Liver (tissue), 9 donors: Measurements from ENCODE around the gene KCNK18. TPM values are rescaled to one million over a fixed set of nuclear protein-coding genes. Genes with fewer than 3 reads are reported as not detected.

Source experiments
- DNase-seq: peaks from one replicate; pipeline ENCODE4 v3.0.0-alpha.2; 2017; ENCODE audit warnings: low spot score
- H3K27ac ChIP-seq, 2 donors: one replicate each; pipeline ENCODE4 v1.7.0; 2013; ENCODE audit warnings: inconsistent platforms in 2 of 2, low read length in 2 of 2, control low read depth in 1 of 2, low read depth in 1 of 2, mild to moderate bottlenecking in 1 of 2
- H3K27me3 ChIP-seq, 4 donors: one replicate each; pipeline versions ENCODE4 v1.6.1 to v1.7.0; 2013; ENCODE audit warnings: low read length in 3 of 4, inconsistent platforms in 1 of 4, mild to moderate bottlenecking in 1 of 4, moderate library complexity in 1 of 4; ENCODE audit not compliant: control insufficient read depth in 4 of 4, insufficient read depth in 4 of 4
- H3K36me3 ChIP-seq, 4 donors: one replicate each; pipeline versions ENCODE4 v1.6.1 to v1.7.0; 2013; ENCODE audit warnings: low read length in 3 of 4, mild to moderate bottlenecking in 3 of 4, low read depth in 1 of 4, moderate library complexity in 1 of 4; ENCODE audit not compliant: control insufficient read depth in 4 of 4, insufficient read depth in 3 of 4
- H3K4me1 ChIP-seq, 4 donors: one replicate each; pipeline versions ENCODE4 v1.6.1 to v1.7.0; 2013; ENCODE audit warnings: low read length in 3 of 4, mild to moderate bottlenecking in 3 of 4, moderate library complexity in 1 of 4; ENCODE audit not compliant: control insufficient read depth in 4 of 4, insufficient read depth in 4 of 4
- H3K4me3 ChIP-seq, 3 donors: one replicate each; pipeline versions ENCODE4 v1.6.1 to v1.7.0; 2013; ENCODE audit warnings: low read length in 3 of 3, control low read depth in 1 of 3, low read depth in 1 of 3, mild to moderate bottlenecking in 1 of 3
- H3K9ac ChIP-seq, 2 donors: one replicate each; pipeline ENCODE4 v1.7.0; 2013; ENCODE audit warnings: low read length in 2 of 2, mild to moderate bottlenecking in 2 of 2, moderate library complexity in 2 of 2, control low read depth in 1 of 2, low read depth in 1 of 2
- H3K9me3 ChIP-seq, 4 donors: one replicate each; pipeline versions ENCODE4 v1.6.1 to v1.7.0; 2013; ENCODE audit warnings: low read length in 3 of 4; ENCODE audit not compliant: control insufficient read depth in 4 of 4
- EGR1 ChIP-seq, 2 donors: IDR thresholded peaks; 2 replicates each; pipeline ENCODE4 v1.6.1; 2016 to 2018; ENCODE audit warnings: antibody characterized with exemption in 2 of 2, low read depth in 2 of 2
- FOXA2 ChIP-seq: IDR thresholded peaks from 2 replicates; pipeline ENCODE4 v1.6.1; 2016; ENCODE audit warnings: antibody characterized with exemption
- HNF4A ChIP-seq, 2 donors: conservative IDR thresholded peaks; 2 replicates each; pipeline ENCODE4 v1.6.1; 2016; ENCODE audit warnings: antibody characterized with exemption in 2 of 2, mild to moderate bottlenecking in 2 of 2
- HNF4G ChIP-seq: IDR thresholded peaks from 2 replicates; pipeline ENCODE4 v1.6.1; 2016; ENCODE audit warnings: antibody characterized with exemption
- JUND ChIP-seq, 2 donors: IDR thresholded peaks; 2 replicates each; pipeline ENCODE4 v1.6.1; 2016; ENCODE audit warnings: antibody characterized with exemption in 2 of 2
- NR2F2 ChIP-seq: IDR thresholded peaks from 2 replicates; pipeline ENCODE4 v1.6.1; 2016; ENCODE audit warnings: antibody characterized with exemption
- RAD21 ChIP-seq, 2 donors: IDR thresholded peaks; 2 replicates each; pipeline ENCODE4 v1.6.1; 2016; ENCODE audit warnings: antibody characterized with exemption in 2 of 2, mild to moderate bottlenecking in 2 of 2
- RXRA ChIP-seq, 2 donors: IDR thresholded peaks; 2 replicates each; pipeline ENCODE4 v1.6.1; 2017 to 2018; ENCODE audit warnings: antibody characterized with exemption in 2 of 2, mild to moderate bottlenecking in 1 of 2
- SP1 ChIP-seq: IDR thresholded peaks from 2 replicates; pipeline ENCODE4 v1.6.1; 2018; ENCODE audit warnings: antibody characterized with exemption, mild to moderate bottlenecking
- TAF1 ChIP-seq: conservative IDR thresholded peaks from 2 replicates; pipeline ENCODE4 v1.6.1; 2016; ENCODE audit warnings: antibody characterized with exemption, mild to moderate bottlenecking
- WGBS: extraction: QIAGEN DNeasy Blood & Tissue Kit; methylation state at CpG from one replicate; pipeline ENCODE4 v1.1.7; 2013; 5-methylcytosine and 5-hydroxymethylcytosine counted together
- polyA plus RNA-seq, 2 donors: library from polyadenylated mRNA; stranded (reverse) in 1 of 2; unstranded in 1 of 2; fragments of 200-250 nt in 1 of 2; fragments of >200 nt in 1 of 2; fragmentation: Nextera tagmentation in 1 of 2; extraction: Ambion mirVana in 1 of 2; gene quantifications; one replicate each; pipeline versions ENCODE4 v1.2.1 to v1.2.3, GENCODE V29; 2013 to 2015
- total RNA-seq, 2 donors: library from RNA; depleted of rRNA; stranded (reverse); fragments of >200 nt; gene quantifications; one replicate each; pipeline ENCODE4 v1.2.3, GENCODE V29; 2014
- TF ChIP-seq, protein P1 (sequence below): fragments of 150-350 bp; IDR thresholded peaks from 2 replicates; pipeline ENCODE4 v1.5.1; 2017; ENCODE audit warnings: improper control_type of control experiment, low read depth, low read length; ENCODE audit not compliant: missing input control
- TF ChIP-seq, protein P2 (sequence below): IDR thresholded peaks from 2 replicates; pipeline ENCODE4 v1.6.1; 2016; ENCODE audit warnings: antibody characterized with exemption
- TF ChIP-seq, protein P3 (sequence below): IDR thresholded peaks from 2 replicates; pipeline ENCODE4 v1.6.1; 2016; ENCODE audit warnings: antibody characterized with exemption, mild to moderate bottlenecking
- TF ChIP-seq, protein P4 (sequence below): IDR thresholded peaks from 2 replicates; pipeline ENCODE4 v1.6.1; 2016; ENCODE audit warnings: antibody characterized with exemption
- donor health status: healthy.
- donor health status: healthy.
- donor health status: healthy.
- donor health status: healthy.
- donor health status: healthy.

Gene KCNK18
- total and polyA plus RNA-seq, 4 donors, result not detected

DNA sequence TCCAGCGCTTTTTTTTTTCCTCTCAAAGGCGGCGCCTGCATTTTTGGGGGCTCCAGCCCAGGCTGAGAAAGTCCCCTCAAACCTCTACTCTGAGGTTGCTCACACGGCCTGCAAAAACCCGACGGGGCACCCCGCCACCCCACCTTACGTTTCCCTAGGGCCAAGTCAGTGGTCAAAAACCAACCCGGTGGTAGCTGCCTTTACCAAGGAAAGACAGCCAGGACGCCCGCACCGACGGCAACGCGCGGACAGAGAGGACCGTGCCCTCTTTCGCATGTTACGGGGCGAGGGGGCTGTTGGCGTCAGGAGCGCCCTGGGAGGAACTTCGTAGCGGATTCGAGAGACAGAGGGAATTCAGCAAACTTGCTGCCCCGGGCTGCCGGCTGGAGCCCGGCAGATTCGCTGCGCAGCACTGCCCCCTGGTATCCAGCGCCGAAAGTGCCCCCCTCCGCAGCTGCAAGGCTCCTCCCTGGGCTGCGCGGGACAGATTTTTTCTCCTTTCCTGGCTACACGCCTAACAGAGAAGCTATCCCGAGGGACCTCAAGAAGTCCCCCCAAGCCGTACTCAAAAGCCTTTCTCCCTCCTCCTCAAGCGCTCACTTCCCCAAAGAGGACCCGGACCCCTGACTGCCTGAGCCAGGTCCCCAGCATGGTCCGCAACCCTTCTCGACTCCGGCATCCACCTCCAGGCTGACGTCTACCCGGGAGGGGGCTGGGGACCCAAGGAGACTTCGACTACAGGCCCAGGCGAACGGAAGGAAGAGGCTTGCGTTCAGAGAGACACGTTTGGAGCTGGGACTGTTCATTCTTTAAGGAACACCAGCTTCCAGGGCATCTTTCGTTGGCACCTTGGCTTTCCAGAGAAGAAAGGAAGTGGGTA, 31.5 kb upstream of the KCNK18 start:
- no peaks in the 10 kb centered on the region for H3K36me3 ChIP-seq
- DNase-seq, result peak; percentile 44
- TF ChIP-seq, protein P1, sequence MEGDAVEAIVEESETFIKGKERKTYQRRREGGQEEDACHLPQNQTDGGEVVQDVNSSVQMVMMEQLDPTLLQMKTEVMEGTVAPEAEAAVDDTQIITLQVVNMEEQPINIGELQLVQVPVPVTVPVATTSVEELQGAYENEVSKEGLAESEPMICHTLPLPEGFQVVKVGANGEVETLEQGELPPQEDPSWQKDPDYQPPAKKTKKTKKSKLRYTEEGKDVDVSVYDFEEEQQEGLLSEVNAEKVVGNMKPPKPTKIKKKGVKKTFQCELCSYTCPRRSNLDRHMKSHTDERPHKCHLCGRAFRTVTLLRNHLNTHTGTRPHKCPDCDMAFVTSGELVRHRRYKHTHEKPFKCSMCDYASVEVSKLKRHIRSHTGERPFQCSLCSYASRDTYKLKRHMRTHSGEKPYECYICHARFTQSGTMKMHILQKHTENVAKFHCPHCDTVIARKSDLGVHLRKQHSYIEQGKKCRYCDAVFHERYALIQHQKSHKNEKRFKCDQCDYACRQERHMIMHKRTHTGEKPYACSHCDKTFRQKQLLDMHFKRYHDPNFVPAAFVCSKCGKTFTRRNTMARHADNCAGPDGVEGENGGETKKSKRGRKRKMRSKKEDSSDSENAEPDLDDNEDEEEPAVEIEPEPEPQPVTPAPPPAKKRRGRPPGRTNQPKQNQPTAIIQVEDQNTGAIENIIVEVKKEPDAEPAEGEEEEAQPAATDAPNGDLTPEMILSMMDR, result peak; percentile 55
- TF ChIP-seq FOXA2, result no peak
- peak; percentile 68 to 77 for TF ChIP-seq RAD21 (IDR thresholded peaks at IDR 0.05)
- WGBS, result 4% methylated on average over 51 of the region's 51 CpGs
- H3K9me3 ChIP-seq, result no peaks in the 10 kb centered on the region
- peaks cover 0 to 34% (median 21%) of the 10 kb centered on the region in 4 donors for H3K27me3 ChIP-seq
- H3K4me3 ChIP-seq, result peak overlapping the region in 1 of 3 donors; percentile 25
- H3K27ac ChIP-seq, result no peak overlapping the region
- peaks cover 12 to 41% (median 25%) of the 10 kb centered on the region in 4 donors for H3K4me1 ChIP-seq
- H3K9ac ChIP-seq, result no peak overlapping the region

DNA sequence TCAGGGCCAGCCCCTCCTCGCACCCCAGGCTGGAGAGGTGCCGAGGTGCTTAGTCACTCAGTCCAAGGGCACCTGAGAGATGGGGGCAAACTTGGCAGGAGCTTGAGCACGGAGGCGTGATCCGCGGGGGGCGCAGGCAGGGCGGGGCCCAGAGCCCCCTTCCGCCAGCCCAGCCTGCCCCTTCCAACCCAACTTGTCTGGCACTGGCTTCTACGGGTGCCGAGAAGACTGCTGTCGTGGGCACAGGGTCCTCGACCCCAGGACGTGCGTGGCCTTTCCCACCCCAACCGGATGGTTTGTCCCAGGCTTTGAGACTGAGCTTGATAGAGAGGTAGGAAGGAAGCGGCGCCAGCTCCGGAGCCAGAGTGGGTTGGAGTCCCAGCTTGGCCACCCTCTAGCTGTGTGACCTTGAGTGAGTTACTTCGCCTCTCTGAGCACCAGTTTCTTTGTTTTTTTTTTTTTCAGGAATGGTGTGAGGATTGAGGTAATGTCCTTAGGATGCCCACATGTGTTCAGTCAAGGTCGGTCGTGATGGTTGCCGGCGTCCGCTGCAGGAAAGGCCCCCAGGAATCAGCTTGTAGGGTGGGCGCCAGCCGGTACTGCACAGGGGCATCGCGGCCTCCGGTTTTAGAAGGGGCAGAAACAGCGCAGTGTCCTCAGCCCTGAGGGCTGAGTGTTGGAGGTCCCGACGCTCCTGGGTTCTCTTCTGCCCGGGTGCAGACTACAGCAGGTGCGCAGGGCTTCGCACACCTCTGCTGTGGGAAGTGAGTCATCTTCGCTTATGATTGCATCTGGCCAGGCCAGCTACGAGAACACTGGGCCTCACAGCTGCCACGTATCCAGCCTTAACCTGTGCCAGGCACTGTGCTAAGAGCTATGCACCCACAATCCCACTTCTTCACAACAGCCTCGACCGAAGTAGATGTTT, 30.6 kb upstream of the KCNK18 start:
- Histone ChIP-seq H3K27ac (no peak overlapping the region), H3K27me3 (peaks cover 0 to 32% (median 20%) of the 10 kb centered on the region in 4 donors), H3K4me3 (no peak overlapping the region), H3K36me3 (no peaks in the 10 kb centered on the region), H3K4me1 (peaks cover 12 to 41% (median 25%) of the 10 kb centered on the region in 4 donors), H3K9me3 (no peaks in the 10 kb centered on the region), H3K9ac (no peak overlapping the region)
- TF ChIP-seq, protein P2, sequence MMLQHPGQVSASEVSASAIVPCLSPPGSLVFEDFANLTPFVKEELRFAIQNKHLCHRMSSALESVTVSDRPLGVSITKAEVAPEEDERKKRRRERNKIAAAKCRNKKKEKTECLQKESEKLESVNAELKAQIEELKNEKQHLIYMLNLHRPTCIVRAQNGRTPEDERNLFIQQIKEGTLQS, result no peak
- no peak for TF ChIP-seq HNF4A (conservative IDR thresholded peaks at IDR 0.05)
- TF ChIP-seq, protein P1, result no peak
- no peak for TF ChIP-seq RXRA (IDR thresholded peaks at IDR 0.05)
- TF ChIP-seq RAD21 (IDR thresholded peaks at IDR 0.05), result no peak
- TF ChIP-seq, protein P3, sequence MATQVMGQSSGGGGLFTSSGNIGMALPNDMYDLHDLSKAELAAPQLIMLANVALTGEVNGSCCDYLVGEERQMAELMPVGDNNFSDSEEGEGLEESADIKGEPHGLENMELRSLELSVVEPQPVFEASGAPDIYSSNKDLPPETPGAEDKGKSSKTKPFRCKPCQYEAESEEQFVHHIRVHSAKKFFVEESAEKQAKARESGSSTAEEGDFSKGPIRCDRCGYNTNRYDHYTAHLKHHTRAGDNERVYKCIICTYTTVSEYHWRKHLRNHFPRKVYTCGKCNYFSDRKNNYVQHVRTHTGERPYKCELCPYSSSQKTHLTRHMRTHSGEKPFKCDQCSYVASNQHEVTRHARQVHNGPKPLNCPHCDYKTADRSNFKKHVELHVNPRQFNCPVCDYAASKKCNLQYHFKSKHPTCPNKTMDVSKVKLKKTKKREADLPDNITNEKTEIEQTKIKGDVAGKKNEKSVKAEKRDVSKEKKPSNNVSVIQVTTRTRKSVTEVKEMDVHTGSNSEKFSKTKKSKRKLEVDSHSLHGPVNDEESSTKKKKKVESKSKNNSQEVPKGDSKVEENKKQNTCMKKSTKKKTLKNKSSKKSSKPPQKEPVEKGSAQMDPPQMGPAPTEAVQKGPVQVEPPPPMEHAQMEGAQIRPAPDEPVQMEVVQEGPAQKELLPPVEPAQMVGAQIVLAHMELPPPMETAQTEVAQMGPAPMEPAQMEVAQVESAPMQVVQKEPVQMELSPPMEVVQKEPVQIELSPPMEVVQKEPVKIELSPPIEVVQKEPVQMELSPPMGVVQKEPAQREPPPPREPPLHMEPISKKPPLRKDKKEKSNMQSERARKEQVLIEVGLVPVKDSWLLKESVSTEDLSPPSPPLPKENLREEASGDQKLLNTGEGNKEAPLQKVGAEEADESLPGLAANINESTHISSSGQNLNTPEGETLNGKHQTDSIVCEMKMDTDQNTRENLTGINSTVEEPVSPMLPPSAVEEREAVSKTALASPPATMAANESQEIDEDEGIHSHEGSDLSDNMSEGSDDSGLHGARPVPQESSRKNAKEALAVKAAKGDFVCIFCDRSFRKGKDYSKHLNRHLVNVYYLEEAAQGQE, result no peak
- TF ChIP-seq HNF4G, result no peak
- no peak for TF ChIP-seq EGR1 (IDR thresholded peaks at IDR 0.05; ENCODE audit: low read depth in 2 of 2)
- TF ChIP-seq SP1, result no peak
- TF ChIP-seq JUND (IDR thresholded peaks at IDR 0.05), result no peak
- no peak for TF ChIP-seq NR2F2
- no peak for TF ChIP-seq TAF1
- TF ChIP-seq, protein P4, sequence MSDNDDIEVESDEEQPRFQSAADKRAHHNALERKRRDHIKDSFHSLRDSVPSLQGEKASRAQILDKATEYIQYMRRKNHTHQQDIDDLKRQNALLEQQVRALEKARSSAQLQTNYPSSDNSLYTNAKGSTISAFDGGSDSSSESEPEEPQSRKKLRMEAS, result no peak
- DNase-seq, result no peak
- 13% methylated on average over 41 of the region's 41 CpGs for WGBS
